ENCODE measurements around the gene KRTAP15-1. TPM values are rescaled to one million over a fixed set of nuclear protein-coding genes. Genes with fewer than 3 reads are reported as not detected.

KRTAP15-1 gene
- total and polyA plus RNA-seq, 3 donors from 2014 or later = not detected

DNA sequence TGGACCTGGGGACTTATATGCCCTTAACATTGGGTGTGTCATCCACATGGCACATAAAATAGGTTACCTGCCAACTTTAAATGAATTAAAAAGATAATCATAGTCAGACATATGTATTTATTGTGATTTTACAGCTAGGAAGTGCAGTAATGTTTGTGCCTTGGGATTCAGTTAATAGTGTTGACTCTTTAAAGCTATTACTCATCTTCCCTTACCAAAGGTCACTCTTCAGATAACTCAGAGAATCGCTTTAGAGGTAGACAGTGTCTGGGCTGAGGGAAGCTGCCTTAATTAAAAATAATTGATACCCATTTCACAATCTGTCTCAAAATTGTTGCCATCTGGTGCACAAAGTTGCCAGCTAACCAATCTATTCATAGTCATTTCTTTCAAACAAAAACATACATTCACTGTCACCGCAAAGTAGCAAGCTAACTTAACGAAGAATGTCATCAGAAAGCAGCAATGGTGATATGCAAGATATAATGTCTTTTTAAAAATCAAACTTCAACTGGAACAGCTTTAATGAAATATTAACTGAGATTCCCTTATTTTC, 3.0 kb upstream of the KRTAP15-1 start:
- H3K9me3 ChIP-seq = no peaks in the 10 kb centered on the region
- H3K27ac ChIP-seq = no peak overlapping the region
- no peak for DNase-seq
- no peaks in the 10 kb centered on the region for H3K27me3 ChIP-seq
- H3K4me1 ChIP-seq = no peaks in the 10 kb centered on the region
- intact Hi-C loops (cut with DNase I; ENCODE audit: low total_unique reads) = no loop called here
- H3K36me3 ChIP-seq (ENCODE audit: low read depth, missing control alignments) = no peaks in the 10 kb centered on the region
- H3K4me3 ChIP-seq = no peak overlapping the region
- no peak for TF ChIP-seq POLR2A (IDR thresholded peaks at IDR 0.05)
- TF ChIP-seq, protein P1, sequence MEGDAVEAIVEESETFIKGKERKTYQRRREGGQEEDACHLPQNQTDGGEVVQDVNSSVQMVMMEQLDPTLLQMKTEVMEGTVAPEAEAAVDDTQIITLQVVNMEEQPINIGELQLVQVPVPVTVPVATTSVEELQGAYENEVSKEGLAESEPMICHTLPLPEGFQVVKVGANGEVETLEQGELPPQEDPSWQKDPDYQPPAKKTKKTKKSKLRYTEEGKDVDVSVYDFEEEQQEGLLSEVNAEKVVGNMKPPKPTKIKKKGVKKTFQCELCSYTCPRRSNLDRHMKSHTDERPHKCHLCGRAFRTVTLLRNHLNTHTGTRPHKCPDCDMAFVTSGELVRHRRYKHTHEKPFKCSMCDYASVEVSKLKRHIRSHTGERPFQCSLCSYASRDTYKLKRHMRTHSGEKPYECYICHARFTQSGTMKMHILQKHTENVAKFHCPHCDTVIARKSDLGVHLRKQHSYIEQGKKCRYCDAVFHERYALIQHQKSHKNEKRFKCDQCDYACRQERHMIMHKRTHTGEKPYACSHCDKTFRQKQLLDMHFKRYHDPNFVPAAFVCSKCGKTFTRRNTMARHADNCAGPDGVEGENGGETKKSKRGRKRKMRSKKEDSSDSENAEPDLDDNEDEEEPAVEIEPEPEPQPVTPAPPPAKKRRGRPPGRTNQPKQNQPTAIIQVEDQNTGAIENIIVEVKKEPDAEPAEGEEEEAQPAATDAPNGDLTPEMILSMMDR (IDR thresholded peaks at IDR 0.05) = no peak
- WGBS, 2 donors = 49 to 59% methylated on average over 3 of the region's 3 CpGs

DNA sequence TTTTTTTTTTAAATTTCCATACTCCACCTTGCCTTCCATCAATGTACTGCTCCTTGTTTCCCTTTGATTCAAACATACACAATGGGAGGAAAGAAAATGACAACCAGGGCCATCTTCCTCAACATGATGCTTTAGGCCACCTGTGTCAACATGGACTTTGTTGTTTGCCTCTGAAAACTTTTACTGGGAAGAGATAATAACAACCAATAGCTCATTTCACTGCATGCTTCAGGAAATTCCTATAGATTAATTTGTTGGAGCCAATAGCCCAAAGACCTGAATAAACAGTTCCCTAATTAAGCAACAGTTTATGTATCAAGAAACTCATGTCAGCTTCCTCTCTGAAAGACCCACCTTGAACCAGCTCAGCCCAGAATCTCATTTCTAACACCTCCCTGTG, 3.2 kb downstream of the KRTAP15-1 start:
- Histone ChIP-seq H3K27me3 (no peaks in the 10 kb centered on the region), H3K36me3 (ENCODE audit: low read depth, missing control alignments) (no peaks in the 10 kb centered on the region), H3K4me3 (no peak overlapping the region), H3K4me1 (no peaks in the 10 kb centered on the region), H3K9me3 (no peaks in the 10 kb centered on the region), H3K27ac (no peak overlapping the region)
- TF ChIP-seq, protein P1 (IDR thresholded peaks at IDR 0.05) = no peak
- no peak for TF ChIP-seq POLR2A (IDR thresholded peaks at IDR 0.05)
- intact Hi-C loops (cut with DNase I; ENCODE audit: low total_unique reads) = no loop called here
- DNase-seq = no peak

DNA sequence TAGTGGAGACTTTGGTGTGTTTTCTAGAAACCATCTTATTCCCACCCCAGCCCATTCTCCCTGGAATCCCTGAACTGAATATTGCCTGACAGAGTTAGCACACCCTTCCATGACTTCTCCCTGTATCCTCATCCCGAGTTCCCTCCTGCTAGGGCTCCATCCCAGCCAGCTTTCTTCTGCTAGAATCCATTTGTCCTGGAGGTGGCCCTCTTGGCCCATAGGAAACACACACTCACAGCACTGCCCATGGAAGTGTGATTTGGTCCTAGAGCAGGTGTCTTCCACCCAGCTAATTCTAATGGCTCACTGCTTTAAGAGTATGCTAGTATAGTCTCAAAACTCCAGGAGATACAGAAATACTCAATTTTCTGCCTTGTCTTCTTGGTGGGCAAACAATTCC, 4.1 kb downstream of the KRTAP15-1 start:
- WGBS, 2 donors = 85 to 95% methylated on average over 1 of the region's 1 CpG

DNA sequence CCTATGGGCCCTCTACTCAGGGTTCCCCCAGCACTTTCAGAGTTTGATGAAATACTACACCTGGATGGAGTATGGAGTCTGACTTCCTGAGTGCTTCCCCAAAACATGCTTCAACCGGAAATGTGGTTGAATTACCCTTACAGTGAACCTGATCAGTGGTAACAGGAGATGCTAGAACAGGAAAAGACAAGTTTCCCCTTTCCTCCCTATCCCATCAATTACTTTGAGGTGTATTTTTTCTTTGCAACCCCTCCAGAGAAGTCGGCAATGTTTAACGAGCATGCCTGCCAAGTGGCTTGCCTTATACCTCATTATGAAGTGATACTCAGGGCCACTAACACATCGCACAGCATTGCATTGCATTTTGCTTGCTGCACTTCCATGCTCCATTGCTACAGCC, 7.0 kb downstream of the KRTAP15-1 start:
- DNase-seq = no peak
- intact Hi-C loops (cut with DNase I; ENCODE audit: low total_unique reads) = no loop called here
- Histone ChIP-seq H3K27ac (no peak overlapping the region), H3K36me3 (ENCODE audit: low read depth, missing control alignments) (no peaks in the 10 kb centered on the region), H3K4me3 (no peak overlapping the region), H3K27me3 (no peaks in the 10 kb centered on the region), H3K9me3 (no peaks in the 10 kb centered on the region), H3K4me1 (no peaks in the 10 kb centered on the region)
- WGBS, 2 donors = 48 to 52% methylated on average over 4 of the region's 4 CpGs
- TF ChIP-seq, protein P1 (IDR thresholded peaks at IDR 0.05) = no peak
- TF ChIP-seq POLR2A (IDR thresholded peaks at IDR 0.05) = no peak

More for the DNA sequence above, 4.1 kb downstream of the KRTAP15-1 start:
- intact Hi-C loops (cut with DNase I; ENCODE audit: low total_unique reads) = no loop called here
- DNase-seq = no peak
- Histone ChIP-seq H3K27me3 (no peaks in the 10 kb centered on the region), H3K9me3 (no peaks in the 10 kb centered on the region), H3K4me1 (no peaks in the 10 kb centered on the region), H3K36me3 (ENCODE audit: low read depth, missing control alignments) (no peaks in the 10 kb centered on the region), H3K4me3 (no peak overlapping the region), H3K27ac (no peak overlapping the region)
- TF ChIP-seq, protein P1 (IDR thresholded peaks at IDR 0.05) = no peak
- no peak for TF ChIP-seq POLR2A (IDR thresholded peaks at IDR 0.05)

DNA sequence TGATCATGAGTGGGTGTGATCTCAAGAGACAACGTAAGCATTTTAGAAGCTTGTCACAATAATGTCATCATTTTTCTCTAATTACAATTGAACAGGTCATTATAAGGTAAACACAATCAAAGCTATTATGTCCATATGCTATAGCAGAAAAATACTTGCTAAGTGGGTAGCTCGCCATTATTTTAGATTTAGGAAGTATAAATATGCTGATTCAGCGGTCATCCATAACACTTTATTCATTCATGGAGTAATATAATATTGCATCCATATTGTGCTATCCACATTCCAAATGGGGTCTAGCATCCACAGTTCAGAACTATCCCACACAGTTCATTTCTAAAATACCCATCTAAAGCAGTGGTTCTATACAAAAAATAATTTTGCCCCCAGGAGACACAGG, 8.4 kb downstream of the KRTAP15-1 start:
- Histone ChIP-seq H3K4me1 (no peaks in the 10 kb centered on the region), H3K27ac (no peak overlapping the region), H3K36me3 (ENCODE audit: low read depth, missing control alignments) (no peaks in the 10 kb centered on the region), H3K27me3 (no peaks in the 10 kb centered on the region), H3K9me3 (no peaks in the 10 kb centered on the region), H3K4me3 (no peak overlapping the region)
- intact Hi-C loops (cut with DNase I; ENCODE audit: low total_unique reads) = no loop called here
- no peak for DNase-seq
- 90 to 92% methylated on average over 3 of the region's 3 CpGs for WGBS, 2 donors
- TF ChIP-seq, protein P1 (IDR thresholded peaks at IDR 0.05) = no peak
- TF ChIP-seq POLR2A (IDR thresholded peaks at IDR 0.05) = no peak

Data from testis (tissue), 3 donors.